Measurements from ENCODE around the gene TMTC1.
"Not testable (repeated sequence)": the region's sequence is repeated elsewhere in the genome, so short reads cannot be mapped to it uniquely, and the experiment has no call there.

TMTC1 gene

DNA sequence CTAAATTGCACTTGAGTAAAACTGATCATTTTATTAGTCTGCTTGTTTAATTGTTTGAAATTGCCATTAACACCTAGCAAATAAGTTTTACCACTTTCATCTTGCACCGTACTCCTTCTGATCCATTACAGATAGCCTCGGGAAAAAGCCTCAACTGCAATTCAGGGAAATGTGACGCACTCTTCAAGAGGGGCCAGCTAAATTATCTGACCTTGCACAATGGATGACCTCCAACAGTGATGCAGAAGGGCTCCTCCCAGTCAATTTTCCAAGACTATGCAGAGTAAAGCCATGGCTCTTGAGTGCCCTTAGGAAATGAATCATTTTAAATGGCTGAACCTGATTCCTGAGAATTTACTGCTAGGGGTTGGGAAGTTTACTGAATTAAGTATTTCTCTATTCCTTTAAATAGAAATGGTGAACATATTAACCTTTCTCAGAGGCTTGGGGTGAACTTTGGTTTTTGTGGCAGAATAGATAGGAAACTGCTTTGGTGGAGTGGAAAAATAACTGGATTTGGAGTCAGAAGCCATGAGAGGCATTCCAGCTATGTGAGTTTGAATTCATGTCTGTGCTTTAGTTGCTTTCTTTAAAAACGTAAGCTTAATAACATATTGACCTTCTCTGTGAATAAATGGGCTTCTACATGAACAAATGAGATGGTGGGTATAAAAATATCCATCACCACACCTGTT, 221.5 kb downstream of the TMTC1 start:
- no peak for DNase-seq

DNA sequence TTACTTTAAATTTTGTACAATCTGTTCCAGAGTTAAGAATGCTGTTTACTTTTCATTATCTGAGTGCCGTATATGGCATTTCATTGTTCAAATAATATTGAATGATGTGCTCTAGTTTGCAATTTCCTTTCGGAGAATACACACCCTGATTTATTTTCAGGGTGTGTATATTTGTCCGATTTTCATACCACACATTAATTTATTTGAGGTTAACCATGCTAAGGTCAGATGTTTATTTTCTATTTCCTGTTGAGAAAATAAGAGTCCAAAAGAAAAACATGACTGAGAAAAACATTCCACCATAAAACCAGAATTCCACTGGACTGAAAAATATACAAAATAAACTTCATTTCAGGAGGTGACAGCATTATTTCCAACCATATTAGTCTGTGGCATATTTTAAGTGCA, 222.1 kb downstream of the TMTC1 start:
- no peak for DNase-seq

DNA sequence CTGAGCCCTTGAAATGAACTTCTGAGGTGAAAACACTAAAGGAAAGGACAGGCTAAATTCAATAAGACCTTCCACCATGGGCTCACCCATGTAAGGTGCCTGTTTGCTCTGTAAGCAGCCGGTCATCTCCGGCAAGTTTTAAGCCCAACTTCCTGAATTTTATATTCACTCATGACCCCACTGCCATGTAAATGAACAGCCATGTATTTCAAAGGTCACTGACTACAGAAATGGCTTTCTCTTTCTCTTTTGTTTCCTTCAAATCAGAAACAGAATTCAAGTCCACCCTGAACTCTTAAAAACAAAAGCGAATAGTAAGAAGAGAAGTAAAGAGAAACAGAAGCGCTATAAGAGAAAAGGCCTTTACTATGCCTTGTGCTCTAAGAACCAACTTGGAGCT, 224.5 kb downstream of the TMTC1 start:
- no peak for DNase-seq

DNA sequence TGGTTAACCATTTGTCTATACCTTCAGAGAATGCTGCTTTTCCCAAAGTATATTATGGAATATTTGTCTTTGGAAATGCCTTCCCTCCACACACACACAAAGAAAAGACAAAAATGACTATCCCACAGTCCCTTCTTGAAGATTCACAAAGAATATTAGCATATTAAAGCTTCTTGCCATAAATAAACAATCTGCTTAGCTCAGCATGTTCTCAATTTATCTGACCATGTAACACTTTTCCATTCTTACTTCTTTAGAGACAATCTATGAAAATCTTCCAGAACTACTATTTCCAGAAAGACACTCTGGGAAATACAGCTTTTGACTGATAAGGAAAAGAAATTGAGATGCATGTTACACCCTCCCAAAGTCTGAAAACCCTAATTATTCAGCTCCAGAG, 227.4 kb downstream of the TMTC1 start:
- no peak for DNase-seq

DNA sequence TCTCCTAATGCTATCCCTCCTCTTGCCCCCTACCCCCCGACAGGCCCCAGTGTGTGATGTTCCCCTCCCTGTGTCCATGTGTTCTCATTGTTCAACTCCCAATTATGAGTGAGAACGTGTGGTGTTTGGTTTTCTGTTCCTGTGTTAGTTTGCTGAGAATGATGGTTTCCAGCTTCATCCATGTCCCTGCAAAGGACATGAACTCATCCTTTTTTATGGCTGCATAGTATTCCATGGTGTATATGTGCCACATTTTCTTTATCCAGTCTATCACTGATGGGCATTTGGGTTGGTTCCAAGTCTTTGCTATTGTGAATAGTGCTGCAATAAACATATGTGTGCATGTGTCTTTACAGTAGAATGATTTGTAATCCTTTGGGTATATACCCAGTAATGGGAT, 228.3 kb downstream of the TMTC1 start:
- DNase-seq: not testable (repeated sequence)

DNA sequence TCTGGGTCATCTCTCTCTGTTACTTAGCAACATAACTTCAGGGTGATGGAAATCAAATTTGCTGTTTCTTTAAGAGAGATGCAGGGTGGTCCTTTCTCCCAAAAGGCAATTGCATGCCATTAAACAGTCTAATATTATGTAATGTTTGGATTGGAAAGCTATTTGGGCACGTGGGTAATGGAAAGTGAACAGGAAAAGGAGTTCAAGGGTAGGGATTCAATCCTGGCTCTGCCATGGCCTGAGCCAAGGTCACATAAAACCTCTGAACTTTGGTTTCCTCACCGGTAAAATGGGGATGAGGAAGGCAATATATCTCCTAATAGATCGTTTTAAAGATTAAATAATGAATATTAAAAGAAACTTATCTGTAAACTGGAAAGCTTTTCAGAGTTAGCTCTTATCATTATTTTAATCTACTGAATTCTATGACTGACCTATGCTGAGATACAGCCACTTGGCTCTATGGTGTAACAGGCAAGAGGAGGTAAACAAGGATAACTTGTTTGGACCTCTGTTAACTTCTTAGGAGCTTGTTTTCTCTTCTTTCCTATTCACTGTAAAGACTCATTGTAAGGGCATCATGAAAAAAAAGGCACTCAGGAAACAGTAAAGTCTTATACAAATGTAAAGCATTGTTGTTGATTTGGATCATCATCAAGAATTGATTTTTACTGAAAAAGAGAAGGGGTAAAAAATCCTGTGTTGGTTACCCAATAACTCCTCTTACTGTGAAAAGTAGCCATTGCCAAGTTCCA, 230.6 kb downstream of the TMTC1 start:
- no peak for DNase-seq

DNA sequence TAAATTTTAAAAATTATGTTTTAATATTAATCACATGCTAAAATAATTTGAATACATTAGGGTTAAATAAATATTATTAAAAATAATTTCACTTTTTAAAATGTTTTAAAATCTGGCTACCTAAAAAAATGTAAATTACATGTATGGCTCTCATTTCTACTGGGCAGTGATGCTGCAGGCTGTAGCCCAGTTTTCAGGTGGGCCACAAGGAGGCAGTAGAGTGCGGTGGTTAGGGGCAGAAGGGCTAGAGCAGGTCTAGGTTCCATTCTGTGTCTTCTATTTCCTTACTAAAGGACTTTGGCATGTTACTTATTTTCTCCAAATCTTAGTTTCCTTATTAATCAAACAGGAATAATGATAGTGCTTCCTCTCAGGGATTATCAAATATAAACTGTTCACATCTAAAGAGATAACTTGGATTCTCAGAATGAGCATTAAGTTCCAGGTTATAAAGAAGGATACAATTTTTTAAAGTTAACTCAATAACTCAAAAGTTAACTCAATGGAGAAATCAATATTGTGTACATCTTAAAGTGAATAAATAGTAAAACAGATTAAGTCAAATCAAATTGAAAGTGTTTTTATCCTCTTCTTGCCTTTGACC, 231.3 kb downstream of the TMTC1 start:
- DNase-seq: peak; percentile 73

DNA sequence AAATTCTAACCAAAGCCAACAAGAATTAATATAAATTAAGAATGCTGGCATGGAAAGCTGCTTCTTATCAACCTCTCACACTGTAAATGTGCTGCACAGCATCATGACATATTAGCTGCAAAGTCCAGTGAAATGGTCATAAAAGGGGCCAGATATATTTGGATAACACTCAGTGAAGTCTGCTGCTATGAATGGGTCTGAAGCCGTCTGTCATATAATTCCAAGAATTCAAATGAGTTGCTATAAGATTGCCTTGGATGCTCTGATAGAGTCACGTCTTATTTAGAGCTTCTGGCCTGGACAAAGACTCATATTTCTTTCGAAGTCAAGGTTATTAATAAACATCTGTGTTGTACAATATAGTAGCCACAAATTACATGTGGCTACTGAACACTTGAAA, 231.9 kb downstream of the TMTC1 start:
- no peak for DNase-seq

DNA sequence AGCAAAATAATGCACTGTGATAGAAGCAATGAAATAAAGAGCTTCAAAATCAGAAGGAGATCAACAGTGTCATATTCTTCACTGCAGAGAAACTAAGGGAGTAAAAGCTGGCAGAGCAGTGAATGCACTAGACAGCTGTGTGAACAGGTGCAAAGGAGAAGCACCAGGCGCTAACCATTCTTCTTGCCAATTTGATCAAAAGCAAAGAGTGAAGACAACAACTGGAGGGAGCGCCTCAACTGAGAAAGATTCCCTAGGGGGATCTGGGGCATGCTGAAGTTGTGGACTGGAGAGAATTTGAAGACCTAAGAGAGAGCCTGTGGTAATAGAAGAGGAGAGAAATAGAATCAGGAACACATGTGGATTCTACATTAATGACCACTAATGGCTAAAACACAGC, 235.9 kb downstream of the TMTC1 start:
- DNase-seq: no peak

DNA sequence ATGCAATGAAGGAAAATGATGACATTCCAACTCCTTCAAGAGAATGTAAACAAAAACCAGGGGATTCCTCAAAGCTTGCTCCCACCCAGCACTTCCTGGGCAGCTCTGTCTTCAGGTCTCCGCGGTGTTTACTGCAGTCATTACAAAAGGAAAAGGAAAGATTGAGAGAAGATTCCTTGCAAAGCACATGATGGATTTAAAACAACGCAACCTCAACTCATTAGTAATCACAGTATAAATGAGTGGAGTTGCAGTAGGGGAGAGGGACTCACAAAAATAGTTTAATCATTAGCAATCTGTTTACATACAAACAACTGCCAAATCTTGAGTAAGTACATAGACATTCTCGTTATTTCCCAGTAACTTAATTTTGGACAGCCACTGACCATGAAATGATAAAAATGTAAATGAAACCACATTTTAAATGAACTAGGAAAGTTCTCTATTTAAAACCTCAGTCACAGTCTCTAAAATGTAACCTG, 236.6 kb downstream of the TMTC1 start:
- DNase-seq: no peak

DNA sequence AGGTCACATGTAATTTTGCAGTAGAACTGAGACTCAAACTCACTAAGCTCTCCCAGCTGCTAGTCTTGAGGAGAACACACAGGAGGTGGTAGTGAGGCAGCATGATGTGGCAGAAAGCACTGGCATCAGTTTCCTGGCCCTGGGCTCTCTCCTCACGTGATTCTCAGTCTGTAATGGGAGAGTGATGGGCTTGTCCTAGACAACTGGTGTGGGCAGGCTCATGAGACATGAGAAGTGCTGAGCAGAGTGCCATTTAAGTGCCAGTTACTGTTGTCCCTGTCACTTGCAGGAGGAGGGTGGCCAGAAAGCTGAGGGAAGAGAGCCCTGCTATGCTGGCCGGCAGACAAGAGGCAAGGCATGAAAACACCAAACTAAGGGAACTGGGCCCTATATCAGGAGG, 237.7 kb downstream of the TMTC1 start:
- DNase-seq: no peak

DNA sequence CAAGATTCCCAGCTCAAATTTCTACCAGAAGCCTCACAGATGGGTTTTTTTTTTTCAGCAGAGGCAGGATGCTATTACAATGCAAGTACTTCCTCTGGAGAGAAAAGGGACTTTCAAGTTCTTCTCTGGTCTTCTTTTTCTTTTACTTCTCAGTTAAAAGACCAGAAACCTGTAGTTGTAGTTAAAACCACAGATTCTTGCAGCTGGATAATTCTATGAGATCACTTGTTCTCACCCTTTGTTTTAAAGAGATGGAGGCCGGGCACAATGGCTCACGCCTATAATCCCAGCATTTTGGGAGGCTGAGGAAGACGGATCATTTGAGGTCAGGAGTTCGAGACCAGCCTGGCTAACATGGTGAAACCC, 238.7 kb downstream of the TMTC1 start:
- DNase-seq: no peak

DNA sequence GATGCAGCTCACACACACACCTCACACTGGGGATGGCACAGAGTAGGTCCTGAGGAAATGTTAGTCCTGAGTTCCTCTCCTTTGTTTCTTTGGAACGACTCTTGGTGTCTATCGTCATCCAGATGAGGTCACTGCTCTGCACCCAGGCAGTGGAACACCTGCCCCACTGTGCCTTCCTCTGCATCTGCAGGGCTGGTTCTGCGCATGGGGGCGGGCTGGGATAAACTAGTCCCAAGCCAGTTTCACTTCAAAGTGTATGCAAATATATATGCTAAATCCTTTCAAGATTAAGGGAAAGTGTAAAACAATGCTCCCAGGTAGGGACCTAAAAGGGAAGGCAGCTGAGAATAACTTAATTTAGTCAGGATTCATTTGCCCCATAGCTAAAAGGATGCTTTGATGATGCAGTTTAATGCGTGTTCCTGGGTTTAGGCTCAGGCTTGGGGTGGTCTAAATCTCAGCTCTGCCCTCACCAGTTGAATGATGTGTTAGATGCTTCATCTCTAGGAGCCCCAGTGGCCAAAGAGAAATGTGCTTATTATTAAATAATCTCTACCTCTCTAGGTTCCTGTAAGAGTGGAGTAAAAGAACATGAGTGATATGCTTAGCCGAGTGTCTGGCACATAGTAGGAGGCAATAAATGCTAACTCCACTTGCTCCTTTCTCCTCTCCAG, 239.2 kb downstream of the TMTC1 start:
- no peak for DNase-seq

DNA sequence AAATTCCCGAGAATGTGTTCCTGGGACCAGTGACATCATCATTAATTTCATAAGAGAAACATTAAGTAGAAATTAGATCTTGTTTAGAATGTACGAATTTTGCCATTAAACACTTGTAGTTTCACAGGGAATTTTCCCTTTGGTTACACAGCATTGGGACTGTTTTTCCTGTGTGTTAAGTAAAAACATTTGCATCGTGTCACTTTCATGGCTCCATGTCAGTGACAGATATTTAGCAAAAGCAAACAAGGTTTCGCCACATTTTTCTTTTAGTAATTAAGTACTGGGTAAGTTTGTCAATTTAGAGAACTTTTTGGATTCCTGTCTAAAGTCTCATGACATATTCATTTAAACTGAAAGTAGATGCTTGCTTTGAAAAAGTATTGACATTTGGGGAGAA, 240.7 kb downstream of the TMTC1 start:
- DNase-seq: no peak

DNA sequence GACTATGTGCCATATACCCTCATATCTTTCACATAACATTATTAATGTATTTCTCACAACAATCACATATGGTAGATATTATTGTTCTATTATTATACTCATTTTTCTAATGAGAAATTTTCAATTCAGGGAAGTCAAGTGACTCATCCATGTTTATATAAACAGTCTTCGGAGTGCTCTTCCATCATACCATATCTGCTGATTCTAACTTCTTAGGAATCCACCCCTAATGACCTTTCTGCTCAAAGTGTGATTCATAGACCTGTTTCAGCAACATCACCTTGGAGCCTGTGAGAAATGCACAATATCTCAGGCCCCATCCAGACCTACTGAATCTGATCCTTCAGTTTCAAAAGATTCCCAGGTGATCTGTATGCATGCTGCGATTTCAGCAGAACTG, 246.4 kb downstream of the TMTC1 start:
- DNase-seq: no peak

DNA sequence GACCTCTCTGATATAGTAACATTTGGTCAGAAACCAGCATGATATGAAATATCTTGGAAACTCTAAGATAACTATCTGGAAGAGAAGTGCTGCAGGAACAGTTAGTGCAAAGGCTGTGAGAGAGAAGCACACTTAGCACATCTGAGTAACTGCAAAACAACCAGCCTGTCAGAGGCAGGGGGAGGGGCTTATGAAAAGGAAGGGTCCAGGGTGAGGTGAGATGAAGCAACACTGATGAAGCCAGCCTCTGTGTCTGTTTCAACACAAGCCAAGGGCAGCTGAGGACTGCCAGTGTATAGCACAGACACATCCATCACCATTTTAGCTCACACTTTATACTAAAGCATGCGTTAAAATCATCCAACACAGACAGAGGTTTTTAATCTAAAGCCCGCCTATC, 248.8 kb downstream of the TMTC1 start:
- DNase-seq: peak; percentile 17

DNA sequence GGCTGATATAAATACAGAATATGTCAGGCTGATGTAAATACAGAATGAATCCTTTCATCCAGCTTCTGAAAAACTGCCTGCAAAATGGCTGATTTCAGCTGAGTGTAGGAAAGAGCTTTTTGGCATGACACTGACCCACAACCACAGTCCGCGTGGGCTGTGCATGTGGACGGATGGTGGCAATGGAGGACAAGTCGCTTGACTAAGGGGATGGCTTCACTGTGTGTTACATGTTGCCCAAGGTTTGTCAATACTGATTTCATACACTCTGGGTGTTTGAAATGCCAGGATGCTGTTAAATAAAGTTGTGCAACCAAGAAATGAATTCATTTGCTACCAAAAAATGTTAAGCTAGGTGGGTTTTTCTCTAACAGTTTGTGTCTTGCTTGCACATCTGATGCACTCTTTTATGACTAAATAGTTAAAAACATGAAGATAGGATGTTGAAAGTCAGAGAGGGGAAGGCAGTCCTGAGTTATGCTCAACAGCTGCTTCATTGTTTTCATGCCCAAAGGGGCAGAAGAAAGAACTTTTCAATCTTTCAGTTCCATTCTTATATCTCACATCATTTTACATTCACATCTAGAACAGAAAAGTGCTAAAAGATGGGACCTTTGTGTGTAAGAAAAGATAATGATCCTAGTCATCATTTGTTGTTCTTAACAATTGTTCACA, 249.8 kb downstream of the TMTC1 start:
- no peak for DNase-seq

DNA sequence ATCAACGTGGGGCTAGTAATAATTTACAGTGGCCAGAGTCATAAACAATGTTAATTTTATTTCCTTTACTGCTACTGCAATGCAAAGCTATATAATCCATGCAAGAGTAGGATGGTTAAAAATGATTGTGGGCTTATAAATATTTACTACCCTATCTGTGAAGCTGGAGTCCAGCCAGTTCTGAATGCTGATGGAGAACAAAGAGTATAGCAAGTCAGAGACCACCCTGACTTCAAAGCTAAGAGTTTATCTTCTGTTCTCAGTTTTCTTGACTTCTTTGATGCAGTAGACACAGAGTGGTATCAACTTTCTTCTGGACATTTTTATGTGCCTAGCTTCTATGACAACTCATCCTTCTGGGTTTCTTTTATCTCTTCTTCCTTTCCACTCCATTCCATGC, 252.3 kb downstream of the TMTC1 start:
- DNase-seq: no peak

DNA sequence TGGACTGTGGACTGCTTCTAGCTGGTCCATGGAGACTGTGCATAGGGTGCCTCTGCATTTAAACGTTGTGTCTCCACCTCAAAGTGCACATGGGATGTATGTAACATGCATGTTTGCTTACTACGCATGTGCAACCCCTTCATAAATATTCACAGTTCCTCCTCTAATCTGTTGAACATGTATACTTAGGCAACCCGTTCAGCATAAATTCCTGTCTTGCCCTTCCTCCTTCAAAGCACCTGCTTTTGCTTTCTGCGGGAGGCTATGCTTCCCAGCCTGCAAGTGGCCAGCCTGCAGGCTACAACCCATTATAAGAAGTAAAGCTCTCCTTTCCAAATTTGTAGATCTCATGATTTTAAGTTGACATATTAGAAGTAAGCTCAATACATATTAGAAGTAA, 253.3 kb downstream of the TMTC1 start:
- no peak for DNase-seq

DNA sequence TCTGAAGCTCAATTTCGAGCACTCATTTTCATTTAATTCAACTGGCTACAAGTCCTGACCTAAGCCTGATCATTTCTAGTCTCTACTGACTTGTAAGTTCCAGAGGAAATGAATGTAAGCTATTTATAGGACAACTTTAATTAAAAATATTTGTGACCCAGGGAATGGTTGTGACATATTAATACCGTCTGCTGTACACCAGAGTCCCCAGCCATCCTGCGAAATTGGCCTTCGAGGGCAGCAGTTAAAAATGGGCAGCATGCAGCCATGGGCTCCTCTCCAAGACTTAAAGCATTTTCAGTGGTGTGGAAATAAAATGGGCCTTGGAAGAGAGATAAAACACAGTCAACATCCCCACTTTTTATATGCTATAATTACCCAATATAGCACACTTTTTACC, 255.6 kb downstream of the TMTC1 start:
- DNase-seq: no peak

DNA sequence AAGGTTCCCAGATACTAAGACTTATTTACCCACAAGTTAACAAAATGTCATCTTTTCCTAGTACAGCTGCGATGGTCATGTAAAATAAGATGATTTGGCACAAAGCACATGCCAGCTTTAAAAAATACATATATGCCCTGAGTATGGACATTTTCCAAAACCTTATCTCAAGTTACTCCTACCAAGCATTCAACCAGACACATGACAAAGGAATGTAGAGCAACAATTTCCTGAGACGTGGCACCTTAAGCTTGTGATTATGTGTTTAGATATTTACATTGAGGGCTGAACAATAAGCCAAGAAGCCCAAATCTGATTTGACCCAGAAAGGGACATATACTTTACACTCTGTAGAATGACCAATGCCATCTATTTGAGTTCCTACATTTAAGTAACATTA, 261.8 kb downstream of the TMTC1 start:
- no peak for DNase-seq

DNA sequence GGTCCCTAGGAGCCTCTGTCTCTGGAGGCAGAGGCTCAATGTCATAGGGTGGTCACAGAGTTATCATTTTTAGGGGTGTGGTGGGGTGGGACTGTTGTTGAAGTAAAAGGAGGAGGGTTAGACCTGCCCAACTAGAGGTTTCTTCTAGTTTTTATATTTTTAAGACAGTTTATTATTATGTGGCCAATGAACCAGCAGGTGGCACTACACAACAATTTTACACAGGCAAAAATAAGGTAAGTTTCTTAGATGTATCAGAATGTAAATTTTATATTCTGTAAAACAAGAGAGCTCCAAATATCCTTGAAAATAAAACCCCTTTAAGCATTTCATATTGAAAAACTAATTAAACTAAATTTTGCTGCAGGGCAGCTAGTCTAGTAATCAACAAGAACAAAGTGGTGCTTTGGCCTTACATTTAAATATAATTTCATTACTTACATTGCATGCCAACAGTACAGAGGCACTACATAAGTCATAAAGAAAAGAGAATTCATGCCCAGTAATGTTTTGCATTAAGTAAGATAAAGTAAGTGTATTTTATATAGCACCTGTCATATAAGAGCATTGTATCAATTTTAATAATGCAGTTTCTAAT, 264.1 kb downstream of the TMTC1 start:
- DNase-seq: peak; percentile 68

DNA sequence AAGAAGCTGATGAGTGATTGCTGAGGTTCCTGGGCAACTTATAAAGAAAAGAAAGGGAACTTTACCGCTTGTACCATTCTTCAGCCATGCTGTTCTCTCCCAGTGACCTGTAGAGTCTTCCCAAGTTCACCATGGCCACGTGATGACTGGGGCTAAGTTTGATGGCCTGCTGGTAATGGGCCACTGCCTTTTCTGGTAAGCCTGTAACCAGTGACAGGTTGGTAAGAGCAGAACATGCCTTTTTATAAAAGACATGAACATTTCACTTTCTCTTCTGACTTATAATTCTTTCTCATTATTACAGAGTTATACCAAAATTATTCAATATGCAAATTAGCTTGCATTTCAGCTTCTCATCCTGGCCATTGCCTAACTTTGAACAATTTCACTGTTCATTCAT, 265.3 kb downstream of the TMTC1 start:
- no peak for DNase-seq

Data from hematopoietic multipotent progenitor cell treated with erythropoietin and hydrocortisone succinate and interleukin-3 and kit ligand, for 6 days (in vitro differentiated cells).